ENCODE results near the gene CLDND2.
A peak's percentile ranks its signal among the peaks of the same experiment; 100 is the strongest.

Gene CLDND2

GRCh38 chr19:51396175-51396574, 27.4 kb upstream of the CLDND2 start:
- Histone ChIP-seq H3K27ac (no peak overlapping the region), H3K4me3 (ENCODE audit: low read depth, low read length) (no peak overlapping the region), H3K27me3 (replicated peaks) (no peaks in the 10 kb centered on the region), H3K36me3 (replicated peaks) (no peaks in the 10 kb centered on the region)
- TF ChIP-seq, protein P1, sequence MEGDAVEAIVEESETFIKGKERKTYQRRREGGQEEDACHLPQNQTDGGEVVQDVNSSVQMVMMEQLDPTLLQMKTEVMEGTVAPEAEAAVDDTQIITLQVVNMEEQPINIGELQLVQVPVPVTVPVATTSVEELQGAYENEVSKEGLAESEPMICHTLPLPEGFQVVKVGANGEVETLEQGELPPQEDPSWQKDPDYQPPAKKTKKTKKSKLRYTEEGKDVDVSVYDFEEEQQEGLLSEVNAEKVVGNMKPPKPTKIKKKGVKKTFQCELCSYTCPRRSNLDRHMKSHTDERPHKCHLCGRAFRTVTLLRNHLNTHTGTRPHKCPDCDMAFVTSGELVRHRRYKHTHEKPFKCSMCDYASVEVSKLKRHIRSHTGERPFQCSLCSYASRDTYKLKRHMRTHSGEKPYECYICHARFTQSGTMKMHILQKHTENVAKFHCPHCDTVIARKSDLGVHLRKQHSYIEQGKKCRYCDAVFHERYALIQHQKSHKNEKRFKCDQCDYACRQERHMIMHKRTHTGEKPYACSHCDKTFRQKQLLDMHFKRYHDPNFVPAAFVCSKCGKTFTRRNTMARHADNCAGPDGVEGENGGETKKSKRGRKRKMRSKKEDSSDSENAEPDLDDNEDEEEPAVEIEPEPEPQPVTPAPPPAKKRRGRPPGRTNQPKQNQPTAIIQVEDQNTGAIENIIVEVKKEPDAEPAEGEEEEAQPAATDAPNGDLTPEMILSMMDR (IDR thresholded peaks at IDR 0.05; ENCODE audit: low read depth, low read length, missing control alignments), result no peak
- in situ Hi-C loops (cut with HindIII; ENCODE audit: low pct_ligation_motif_present, low sequenced_read_pairs), result no loop called here
- no peak for DNase-seq

GRCh38 chr19:51394050-51394836, 25.4 kb upstream of the CLDND2 start:
- H3K36me3 ChIP-seq (replicated peaks), result no peaks in the 10 kb centered on the region
- peak; percentile 98 for DNase-seq
- H3K27me3 ChIP-seq (replicated peaks), result no peaks in the 10 kb centered on the region
- TF ChIP-seq, protein P1 (IDR thresholded peaks at IDR 0.05; ENCODE audit: low read depth, low read length, missing control alignments), result peak; percentile 28
- H3K4me3 ChIP-seq (ENCODE audit: low read depth, low read length), result peak overlapping the region; percentile 54
- in situ Hi-C loops (cut with HindIII; ENCODE audit: low pct_ligation_motif_present, low sequenced_read_pairs), result no loop called here
- H3K27ac ChIP-seq, result peak overlapping the region; percentile 58

- Histone ChIP-seq H3K36me3 (replicated peaks) (no peaks in the 10 kb centered on the region), H3K27ac (no peak overlapping the region), H3K4me3 (ENCODE audit: low read depth, low read length) (no peak overlapping the region), H3K27me3 (replicated peaks) (no peaks in the 10 kb centered on the region)
- TF ChIP-seq, protein P1 (IDR thresholded peaks at IDR 0.05; ENCODE audit: low read depth, low read length, missing control alignments), result no peak
- in situ Hi-C loops (cut with HindIII; ENCODE audit: low pct_ligation_motif_present, low sequenced_read_pairs), result no loop called here
- DNase-seq, result no peak
These were observed 23.9 kb upstream of the CLDND2 start for GRCh38 chr19:51392701-51393100.

GRCh38 chr19:51391073-51391611, 22.3 kb upstream of the CLDND2 start:
- H3K27me3 ChIP-seq (replicated peaks), result no peaks in the 10 kb centered on the region
- no peak overlapping the region for H3K27ac ChIP-seq
- H3K36me3 ChIP-seq (replicated peaks), result no peaks in the 10 kb centered on the region
- in situ Hi-C loops (cut with HindIII; ENCODE audit: low pct_ligation_motif_present, low sequenced_read_pairs), result no loop called here
- no peak overlapping the region for H3K4me3 ChIP-seq (ENCODE audit: low read depth, low read length)
- no peak for DNase-seq
- TF ChIP-seq, protein P1 (IDR thresholded peaks at IDR 0.05; ENCODE audit: low read depth, low read length, missing control alignments), result no peak

DNA sequence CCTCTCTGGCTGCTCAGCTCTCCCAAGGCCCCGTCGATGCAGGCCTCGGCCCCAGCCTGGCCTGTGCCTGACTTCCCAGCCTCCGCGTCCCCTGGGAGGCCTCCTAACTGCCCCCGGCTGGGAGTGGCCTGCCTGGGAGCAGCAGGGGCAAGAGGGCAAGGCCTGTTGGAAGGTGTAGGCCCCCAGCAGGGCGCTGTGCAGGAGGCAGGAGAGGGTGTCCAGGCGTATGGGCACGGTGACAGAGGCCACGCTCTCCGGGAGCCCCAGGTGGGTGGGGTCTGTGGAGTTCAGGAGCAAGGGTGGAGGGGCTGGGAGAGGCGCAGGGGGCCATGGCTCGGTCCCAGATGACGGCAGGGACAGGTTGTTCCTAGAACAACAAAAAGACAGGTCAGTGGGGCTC, 20.3 kb upstream of the CLDND2 start:
- Histone ChIP-seq H3K27me3 (replicated peaks) (no peaks in the 10 kb centered on the region), H3K27ac (no peak overlapping the region), H3K36me3 (replicated peaks) (no peaks in the 10 kb centered on the region), H3K4me3 (ENCODE audit: low read depth, low read length) (no peak overlapping the region)
- DNase-seq, result no peak
- in situ Hi-C loops (cut with HindIII; ENCODE audit: low pct_ligation_motif_present, low sequenced_read_pairs), result no loop called here
- TF ChIP-seq, protein P1 (IDR thresholded peaks at IDR 0.05; ENCODE audit: low read depth, low read length, missing control alignments), result no peak
